A549 (cell line): Measurements from ENCODE around the gene SPECC1.
A peak's percentile ranks its signal among the peaks of the same experiment; 100 is the strongest.

Experiments
- CEBPB ChIP-seq, 2 experiments: fragments of >200 bp in 1 of 2; sonication (Bioruptor Twin) in 1 of 2; formaldehyde crosslinking in 1 of 2; IDR thresholded peaks; 2 replicates each; pipeline ENCODE4 v1.6.1; 2012 to 2016
- CHD2 ChIP-seq: fragments of 150-350 bp; IDR thresholded peaks from 2 replicates; pipeline ENCODE4 v1.6.1; 2014; ENCODE audit warnings: low read length; ENCODE audit not compliant: partially characterized antibody
- EP300 ChIP-seq, 2 experiments: fragments of >200 bp; sonication (Bioruptor Twin); formaldehyde crosslinking; IDR thresholded peaks; 2 replicates in 1 of 2; 3 replicates in 1 of 2; pipeline ENCODE4 v1.6.1; 2016 to 2017
- JUNB ChIP-seq: fragments of >200 bp; sonication (Bioruptor Twin); formaldehyde crosslinking; IDR thresholded peaks from 2 replicates; pipeline ENCODE4 v1.6.1; 2016
- NR3C1 ChIP-seq: fragments of >200 bp; sonication (Bioruptor Twin); formaldehyde crosslinking; IDR thresholded peaks from 3 replicates; pipeline ENCODE4 v1.6.1; 2017
- PHF8 ChIP-seq: fragments of 200-600 bp; sonication (generic); IDR thresholded peaks from 2 replicates; pipeline ENCODE4 v1.6.1; 2016; ENCODE audit warnings: low read depth, mild to moderate bottlenecking, antibody characterized with exemption, moderate library complexity, borderline replicate concordance
- POLR2A ChIP-seq: IDR thresholded peaks from 2 replicates; pipeline ENCODE4 v1.6.1; 2012; ENCODE audit warnings: mild to moderate bottlenecking, low read length
- TP53 ChIP-seq: fragments of 250-450 bp; sonication (Bioruptor Pico); IDR thresholded peaks from 2 replicates; pipeline ENCODE4 v1.5.0; 2021; ENCODE audit warnings: mild to moderate bottlenecking, moderate library complexity
- TF ChIP-seq, protein P1 (sequence below): fragments of >200 bp; sonication (Bioruptor Twin); formaldehyde crosslinking; IDR thresholded peaks from 3 replicates; pipeline ENCODE4 v1.6.1; 2016
- TF ChIP-seq, protein P2 (sequence below): fragments of >200 bp; sonication (Bioruptor Twin); formaldehyde crosslinking; IDR thresholded peaks from 3 replicates; pipeline ENCODE4 v1.5.1; 2016
- TF ChIP-seq, protein P3 (sequence below): fragments of 450-650 bp; IDR thresholded peaks from 2 replicates; pipeline ENCODE4 v1.6.1; 2014; ENCODE audit warnings: antibody characterized with exemption
- TF ChIP-seq, protein P4 (sequence below): fragments of 250-450 bp; sonication (Bioruptor Pico); IDR thresholded peaks from 2 replicates; pipeline ENCODE4 v1.5.0; 2020; ENCODE audit warnings: low read depth, mild to moderate bottlenecking, moderate library complexity
- TF ChIP-seq, protein P5 (sequence below): fragments of 150-350 bp; IDR thresholded peaks from 2 replicates; pipeline ENCODE4 v1.6.1; 2014; ENCODE audit warnings: low read depth, mild to moderate bottlenecking, low read length

DNA sequence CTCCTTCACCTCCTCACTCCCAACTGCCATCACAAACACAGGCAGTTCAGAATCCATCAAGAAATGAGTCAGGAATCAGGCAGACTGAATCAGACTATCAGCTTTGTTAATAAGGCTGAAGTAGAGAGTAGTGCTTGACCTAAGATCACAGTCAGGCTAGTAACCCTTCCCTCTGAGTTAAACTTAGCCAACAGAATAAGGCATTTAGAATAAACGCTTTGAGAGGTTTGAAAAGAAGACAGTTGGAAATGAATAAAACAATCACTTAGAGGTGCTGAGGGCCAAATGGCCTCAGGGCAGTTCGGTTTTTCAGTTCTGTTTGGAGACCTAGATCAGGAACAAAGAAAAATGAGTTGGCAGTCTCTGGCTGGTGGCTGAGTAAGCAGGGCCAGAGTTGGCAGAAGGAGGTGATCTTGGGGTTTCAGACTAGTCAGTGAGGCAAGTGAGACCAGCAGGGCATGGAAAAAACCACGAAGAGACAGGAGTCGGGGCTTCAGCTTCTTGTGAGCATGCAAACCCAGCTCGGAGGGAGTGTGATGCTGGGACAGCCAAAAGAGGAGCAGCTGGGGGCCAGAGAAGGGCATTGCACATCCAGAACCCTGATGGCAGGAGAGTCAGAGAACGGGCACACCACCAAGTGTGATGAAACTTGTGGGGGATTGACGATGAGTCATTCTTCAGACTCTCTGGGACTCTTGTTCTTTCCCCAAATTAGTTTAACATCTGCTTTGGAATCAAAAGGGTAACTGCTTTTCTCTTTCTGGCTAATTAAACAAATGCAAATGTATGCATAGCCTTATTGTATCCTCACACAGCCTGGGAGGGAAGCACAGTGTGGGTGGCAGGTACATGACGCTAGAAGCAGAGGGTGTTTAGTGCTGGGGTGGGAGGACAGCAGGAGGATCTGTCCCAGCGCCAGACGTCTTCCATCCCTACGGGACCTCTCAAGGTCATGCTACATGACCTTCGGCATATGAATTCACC is 54.8 kb downstream of the SPECC1 start:
- TF ChIP-seq POLR2A (no peak), NR3C1 (no peak), CHD2 (no peak), CEBPB (IDR thresholded peaks at IDR 0.05) (peak; percentile 89 to 95), TP53 (CRISPR knock-in tag) (peak; percentile 70; the same call in 1 of the 2 replicates), EP300 (IDR thresholded peaks at IDR 0.05) (peak; percentile 22 to 56; a peak in 2 of 5 replicates), PHF8 (no peak), JUNB (peak; percentile 92)
- TF ChIP-seq, protein P1, sequence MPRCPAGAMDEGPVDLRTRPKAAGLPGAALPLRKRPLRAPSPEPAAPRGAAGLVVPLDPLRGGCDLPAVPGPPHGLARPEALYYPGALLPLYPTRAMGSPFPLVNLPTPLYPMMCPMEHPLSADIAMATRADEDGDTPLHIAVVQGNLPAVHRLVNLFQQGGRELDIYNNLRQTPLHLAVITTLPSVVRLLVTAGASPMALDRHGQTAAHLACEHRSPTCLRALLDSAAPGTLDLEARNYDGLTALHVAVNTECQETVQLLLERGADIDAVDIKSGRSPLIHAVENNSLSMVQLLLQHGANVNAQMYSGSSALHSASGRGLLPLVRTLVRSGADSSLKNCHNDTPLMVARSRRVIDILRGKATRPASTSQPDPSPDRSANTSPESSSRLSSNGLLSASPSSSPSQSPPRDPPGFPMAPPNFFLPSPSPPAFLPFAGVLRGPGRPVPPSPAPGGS: peak; percentile 60; the same call in 2 of the 3 replicates
- TF ChIP-seq, protein P2, sequence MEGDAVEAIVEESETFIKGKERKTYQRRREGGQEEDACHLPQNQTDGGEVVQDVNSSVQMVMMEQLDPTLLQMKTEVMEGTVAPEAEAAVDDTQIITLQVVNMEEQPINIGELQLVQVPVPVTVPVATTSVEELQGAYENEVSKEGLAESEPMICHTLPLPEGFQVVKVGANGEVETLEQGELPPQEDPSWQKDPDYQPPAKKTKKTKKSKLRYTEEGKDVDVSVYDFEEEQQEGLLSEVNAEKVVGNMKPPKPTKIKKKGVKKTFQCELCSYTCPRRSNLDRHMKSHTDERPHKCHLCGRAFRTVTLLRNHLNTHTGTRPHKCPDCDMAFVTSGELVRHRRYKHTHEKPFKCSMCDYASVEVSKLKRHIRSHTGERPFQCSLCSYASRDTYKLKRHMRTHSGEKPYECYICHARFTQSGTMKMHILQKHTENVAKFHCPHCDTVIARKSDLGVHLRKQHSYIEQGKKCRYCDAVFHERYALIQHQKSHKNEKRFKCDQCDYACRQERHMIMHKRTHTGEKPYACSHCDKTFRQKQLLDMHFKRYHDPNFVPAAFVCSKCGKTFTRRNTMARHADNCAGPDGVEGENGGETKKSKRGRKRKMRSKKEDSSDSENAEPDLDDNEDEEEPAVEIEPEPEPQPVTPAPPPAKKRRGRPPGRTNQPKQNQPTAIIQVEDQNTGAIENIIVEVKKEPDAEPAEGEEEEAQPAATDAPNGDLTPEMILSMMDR: no peak
- TF ChIP-seq, protein P3, sequence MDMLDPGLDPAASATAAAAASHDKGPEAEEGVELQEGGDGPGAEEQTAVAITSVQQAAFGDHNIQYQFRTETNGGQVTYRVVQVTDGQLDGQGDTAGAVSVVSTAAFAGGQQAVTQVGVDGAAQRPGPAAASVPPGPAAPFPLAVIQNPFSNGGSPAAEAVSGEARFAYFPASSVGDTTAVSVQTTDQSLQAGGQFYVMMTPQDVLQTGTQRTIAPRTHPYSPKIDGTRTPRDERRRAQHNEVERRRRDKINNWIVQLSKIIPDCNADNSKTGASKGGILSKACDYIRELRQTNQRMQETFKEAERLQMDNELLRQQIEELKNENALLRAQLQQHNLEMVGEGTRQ: peak; percentile 26; the same call in 1 of the 2 replicates
- TF ChIP-seq, protein P4, sequence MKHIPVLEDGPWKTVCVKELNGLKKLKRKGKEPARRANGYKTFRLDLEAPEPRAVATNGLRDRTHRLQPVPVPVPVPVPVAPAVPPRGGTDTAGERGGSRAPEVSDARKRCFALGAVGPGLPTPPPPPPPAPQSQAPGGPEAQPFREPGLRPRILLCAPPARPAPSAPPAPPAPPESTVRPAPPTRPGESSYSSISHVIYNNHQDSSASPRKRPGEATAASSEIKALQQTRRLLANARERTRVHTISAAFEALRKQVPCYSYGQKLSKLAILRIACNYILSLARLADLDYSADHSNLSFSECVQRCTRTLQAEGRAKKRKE (CRISPR knock-in tag): peak; percentile 29; the same call in 1 of the 2 replicates
- TF ChIP-seq, protein P5, sequence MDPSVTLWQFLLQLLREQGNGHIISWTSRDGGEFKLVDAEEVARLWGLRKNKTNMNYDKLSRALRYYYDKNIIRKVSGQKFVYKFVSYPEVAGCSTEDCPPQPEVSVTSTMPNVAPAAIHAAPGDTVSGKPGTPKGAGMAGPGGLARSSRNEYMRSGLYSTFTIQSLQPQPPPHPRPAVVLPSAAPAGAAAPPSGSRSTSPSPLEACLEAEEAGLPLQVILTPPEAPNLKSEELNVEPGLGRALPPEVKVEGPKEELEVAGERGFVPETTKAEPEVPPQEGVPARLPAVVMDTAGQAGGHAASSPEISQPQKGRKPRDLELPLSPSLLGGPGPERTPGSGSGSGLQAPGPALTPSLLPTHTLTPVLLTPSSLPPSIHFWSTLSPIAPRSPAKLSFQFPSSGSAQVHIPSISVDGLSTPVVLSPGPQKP: no peak
